ENCODE results near the gene PLOD2.

The PLOD2 gene

GRCh38 chr3:146165877-146166276, 4.9 kb upstream of the PLOD2 start:
- DNase-seq = no peak

GRCh38 chr3:146164971-146165769, 4.2 kb upstream of the PLOD2 start:
- no peak for DNase-seq

DNA sequence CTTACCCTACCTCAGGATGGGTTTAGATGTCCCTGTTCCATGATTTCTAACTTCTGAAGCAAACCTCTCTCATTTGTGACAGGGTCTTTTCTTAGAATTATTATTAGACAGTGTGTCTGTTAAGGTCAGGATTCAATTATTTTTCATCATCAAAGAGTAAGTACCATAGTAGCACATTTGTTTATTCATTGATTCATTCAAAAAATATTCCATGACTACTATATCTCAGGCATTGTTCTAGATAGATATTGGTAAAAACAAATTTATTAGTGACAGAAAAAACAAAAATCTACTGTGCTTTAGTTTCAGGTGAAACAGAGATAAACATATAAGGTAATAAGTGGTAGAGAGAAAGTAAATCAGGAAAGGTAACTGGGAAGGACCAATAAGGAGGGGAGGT, 3.5 kb upstream of the PLOD2 start:
- no peak for DNase-seq

GRCh38 chr3:146164071-146164470, 3.1 kb upstream of the PLOD2 start:
- no peak for DNase-seq

- DNase-seq = peak; percentile 9 to 45 (median 42)
These were observed 2.6 kb upstream of the PLOD2 start for GRCh38 chr3:146163584-146163983.

DNA sequence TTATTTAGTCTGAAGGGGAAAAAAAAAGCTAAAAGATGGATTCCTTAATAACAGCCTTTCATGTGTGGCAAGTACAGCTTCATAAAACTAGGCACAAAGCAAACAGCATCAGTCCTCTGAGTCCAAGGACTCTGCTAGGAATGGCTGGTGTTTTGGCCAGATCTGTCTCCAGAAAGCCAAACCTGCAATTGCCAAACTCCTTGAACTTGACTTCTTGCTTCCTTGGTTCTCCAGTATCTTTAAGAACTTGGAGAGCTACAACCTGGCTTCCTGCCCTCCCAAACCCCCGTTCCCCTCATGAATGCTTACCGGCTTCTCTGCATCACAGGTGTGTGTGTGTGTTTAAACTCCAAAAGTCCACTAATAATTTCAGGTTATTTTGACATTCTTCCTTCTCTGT, 1.6 kb upstream of the PLOD2 start:
- DNase-seq = no peak

GRCh38 chr3:146161663-146162002, 649 bp upstream of the PLOD2 start:
- peak in 2 of 3 donors; percentile 11 to 12 for DNase-seq

DNA sequence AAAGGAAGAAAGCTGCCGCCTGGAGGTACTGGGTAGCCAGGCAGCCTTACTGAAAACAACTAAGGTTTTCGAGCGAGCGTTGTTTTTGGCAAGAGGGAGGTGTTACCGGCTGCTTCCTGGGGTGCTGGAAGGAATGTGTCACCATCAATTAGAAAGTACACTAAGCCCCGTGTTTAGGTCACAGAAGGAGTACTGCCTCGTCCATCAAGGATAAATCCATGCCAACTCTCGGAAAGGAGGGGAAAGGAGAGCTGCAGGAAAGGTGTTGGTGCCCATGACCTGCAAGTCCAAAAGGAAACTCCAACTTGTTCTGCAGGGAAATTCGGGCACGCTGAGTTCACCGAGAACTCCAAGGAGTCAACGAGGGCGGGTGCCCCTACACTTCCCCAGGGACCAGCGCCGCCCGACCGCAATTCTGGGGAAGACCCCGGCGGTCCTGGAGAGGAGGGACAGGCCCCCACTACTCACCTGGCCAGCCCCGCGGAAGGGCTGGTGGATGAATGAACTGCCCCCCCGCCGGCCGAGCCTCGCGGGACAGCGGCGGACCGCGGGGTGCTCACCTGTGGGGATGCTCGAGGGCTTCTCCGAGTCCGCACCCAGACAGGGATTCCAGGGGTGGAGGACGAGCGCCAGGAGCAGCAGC, 542 bp downstream of the PLOD2 start:
- DNase-seq = peak; percentile 21 to 34 (median 29)

DNA sequence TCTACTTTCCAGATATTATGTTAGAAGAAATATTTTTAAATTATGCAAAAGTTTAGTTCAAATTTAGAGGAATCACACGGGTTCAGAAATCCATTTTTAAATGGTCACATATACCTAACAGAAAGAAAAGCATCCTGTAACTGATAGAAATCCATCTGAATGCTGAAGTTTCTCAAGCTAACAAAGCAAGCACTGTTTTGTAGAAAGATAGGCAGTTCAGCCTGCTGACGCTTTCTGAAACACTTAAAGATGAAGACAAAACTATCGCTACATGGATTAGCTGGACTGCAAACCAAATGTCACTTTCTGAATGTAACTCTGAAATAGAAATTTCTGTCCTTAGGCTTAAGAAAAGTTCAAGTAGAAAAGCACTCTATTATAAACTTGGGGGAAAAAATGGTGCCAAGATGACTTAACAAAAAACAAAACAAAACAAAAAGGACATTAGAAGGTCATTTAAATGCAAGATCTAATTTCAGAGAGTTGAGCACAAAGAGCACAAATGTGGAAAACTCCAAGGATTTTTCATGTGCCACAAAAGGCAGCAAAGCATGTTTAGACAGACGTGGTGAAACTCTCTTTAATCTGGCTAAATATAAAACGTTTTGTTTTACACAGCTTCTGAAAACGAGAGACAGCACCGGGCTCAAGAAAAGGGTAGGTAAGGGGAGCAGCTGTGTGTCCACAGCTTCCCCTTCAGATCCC, 1.2 kb downstream of the PLOD2 start:
- no peak for DNase-seq

DNA sequence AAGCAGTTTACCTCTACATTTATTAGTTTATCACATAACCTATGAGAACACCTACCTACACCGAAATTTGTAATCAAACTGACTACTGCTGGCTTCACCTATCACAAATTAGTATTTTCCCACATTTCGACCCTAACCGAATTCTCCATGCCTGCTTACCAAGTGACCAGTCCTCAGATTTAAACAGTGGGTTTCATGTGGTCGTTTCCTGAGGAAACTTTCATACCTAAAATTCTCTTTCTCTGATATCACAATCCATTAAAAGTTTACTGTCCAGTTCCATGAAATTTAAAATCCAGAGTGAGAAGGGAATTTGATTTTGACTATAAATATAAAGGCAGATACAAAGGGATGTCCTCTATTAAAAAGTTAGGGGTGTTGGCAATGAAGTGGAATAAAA, 1.9 kb downstream of the PLOD2 start:
- no peak for DNase-seq

DNA sequence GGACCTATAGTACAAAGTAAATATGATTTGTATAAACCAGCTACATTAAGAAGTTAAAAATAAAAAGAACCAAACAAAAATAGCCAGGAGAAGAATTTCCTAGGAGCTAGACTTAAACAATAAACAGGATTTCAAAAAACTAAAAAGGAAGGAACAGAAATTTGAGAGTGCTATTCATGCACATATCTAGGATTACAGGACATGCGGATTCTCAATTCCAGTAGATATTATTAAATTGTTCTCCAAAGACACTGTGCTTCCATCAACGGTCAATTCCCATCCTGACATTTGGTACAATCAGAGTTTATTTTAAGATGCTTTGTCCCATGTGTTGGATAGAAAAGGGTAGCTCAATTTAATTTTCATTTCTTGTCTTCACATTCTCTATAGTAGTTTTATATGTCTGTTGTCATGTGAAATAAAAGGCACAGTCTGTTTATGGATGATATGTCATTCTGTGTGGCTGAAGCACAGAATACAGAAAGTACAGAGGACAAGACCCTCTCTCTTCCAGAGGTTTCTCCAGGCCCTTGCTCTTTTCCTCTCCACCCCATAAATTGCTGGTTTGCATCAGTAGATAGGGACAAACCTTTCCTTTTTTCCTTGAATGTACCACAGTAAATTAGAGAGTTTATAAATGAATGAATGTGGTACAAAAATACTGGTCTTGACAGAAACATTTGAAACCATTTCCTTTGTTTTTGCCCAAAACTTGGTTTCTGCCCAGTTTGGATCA, 3.5 kb downstream of the PLOD2 start:
- DNase-seq = no peak

DNA sequence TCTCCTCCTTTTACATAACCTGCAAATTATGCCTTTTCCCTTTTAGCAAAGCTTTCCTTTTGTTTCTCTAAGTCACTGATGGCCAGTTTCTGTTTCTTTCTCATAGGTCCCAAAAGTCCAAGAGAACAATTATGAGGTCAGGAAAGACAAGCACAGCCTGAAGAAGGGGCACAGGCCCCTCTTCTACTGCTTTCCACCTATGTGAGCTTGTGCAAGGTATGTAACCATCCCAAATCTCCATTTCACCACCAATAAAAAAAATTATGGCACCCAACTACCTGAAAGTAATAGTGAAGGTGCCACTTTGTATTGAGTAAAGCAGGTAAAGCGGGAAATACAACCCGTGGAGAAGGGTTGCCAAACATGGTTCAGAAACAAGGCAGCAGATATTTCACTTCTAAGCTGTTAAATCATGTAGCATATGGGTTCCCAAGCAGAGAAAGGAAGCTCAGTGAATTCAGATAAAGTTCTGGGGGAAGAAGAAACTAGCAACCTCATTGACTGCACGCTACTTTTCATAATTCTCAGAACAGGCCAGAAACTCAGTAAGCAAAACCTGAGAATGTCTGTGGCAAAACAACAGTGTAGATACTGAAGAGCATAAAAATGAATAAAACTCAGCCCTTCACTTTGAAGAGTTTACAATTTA, 4.2 kb downstream of the PLOD2 start:
- DNase-seq = no peak

GRCh38 chr3:146156095-146156494, 4.9 kb downstream of the PLOD2 start:
- DNase-seq = no peak

GRCh38 chr3:146154995-146155394, 6.0 kb downstream of the PLOD2 start:
- DNase-seq = no peak

DNA sequence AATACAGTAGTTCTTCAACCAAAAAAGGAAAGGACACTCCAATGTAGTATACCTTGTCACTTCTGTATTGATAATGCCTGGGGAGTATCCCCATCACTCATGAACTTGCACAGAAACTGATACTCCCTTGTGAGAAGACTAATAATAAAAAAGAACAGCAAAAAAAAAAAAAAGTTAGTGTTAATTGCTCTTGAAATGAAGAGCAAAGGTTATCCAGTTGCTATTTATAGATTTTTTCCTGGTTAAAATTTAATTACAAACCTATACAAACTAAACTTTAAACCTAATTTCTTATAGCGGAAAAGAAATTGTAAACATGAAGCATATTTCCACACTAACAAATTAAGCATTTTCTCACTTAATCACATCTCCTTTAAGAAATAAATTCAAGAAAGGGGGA, 6.7 kb downstream of the PLOD2 start:
- no peak for DNase-seq

DNA sequence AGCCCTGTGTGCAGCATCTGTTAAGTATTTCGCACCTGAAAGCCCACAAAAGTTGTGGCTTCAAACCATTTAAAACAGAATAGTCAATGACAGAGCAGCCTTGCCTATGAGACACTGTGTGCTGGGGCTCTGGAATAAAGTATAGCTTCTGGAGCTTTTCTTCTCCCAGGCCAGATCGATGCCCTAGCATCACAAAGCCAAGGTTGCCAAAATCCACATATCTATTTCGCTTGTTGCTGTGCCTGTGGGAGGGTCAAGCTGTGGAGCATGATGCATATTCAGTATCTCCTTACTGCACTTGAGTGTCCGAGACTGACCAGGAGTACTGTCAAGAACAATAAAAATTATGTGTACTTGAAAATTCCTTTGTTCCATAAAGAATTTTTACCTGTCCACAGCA, 7.6 kb downstream of the PLOD2 start:
- DNase-seq = no peak

- no peak for DNase-seq
These were observed 8.2 kb downstream of the PLOD2 start for GRCh38 chr3:146152834-146153233.

DNA sequence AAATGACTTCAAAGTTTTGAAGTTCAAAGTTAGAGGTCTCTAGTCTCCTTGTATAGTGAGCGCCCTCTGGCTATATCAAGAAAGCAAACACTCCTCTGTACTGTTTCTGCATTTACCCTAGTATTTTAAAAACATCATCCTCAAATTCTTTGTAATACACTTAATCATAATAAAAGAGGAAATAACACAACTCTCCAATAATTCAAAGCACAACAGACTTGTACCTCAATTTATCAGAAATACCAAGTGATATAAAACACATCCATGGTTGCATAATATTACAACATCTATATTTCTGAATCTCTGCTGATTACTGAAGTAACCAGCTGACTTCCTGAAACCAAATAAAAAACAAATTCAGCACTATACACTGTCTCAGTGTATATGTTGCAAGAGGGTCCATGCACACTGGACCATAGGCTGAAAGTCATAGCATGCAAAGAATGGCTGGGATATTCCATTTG, 12.5 kb downstream of the PLOD2 start:
- DNase-seq = peak; percentile 2 to 43 (median 32)

GRCh38 chr3:146145642-146146041, 15.3 kb downstream of the PLOD2 start:
- DNase-seq = no peak

DNA sequence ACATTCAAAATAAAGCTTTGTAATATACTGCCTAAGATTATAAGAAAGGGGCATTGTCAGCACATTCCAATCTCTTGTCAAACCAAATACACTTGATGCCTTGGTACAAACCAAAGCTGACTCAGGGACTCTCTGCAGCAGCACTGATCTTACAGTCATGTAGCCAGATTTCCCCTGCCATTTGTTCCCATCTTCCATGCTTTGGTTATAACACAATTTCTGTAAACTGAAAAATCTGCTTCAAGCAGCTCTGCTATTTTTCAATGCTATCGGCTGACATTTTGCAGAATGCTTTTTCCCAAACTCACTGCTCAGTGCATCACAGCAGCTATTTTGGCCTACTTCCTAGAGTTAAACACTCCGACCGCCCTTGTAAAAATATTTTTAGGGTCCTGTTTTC, 18.2 kb downstream of the PLOD2 start:
- DNase-seq = no peak

DNA sequence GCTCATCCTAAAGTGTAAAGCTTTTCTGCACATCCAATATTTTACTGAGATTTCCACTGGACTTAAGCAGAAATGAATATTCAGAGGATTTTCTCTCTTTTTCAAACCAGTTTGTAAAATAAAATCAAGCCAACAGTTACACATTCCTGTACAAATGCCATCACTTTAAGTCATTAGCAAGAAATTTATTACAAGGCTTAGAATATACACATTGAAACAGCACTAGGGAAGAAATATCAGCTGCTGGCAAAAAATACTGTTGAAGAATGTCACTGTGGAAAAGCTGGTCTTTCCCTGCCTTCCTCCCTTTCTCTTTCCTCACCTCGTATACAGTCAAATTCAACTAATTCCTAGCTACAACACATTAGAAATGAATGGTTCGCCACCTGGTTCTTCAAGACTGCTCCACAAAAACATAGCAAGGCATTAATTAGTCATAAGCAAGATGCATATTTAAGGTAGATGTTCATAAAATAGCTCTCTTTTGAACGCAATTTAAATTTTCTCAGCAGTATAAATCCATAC, 21.3 kb downstream of the PLOD2 start:
- no peak for DNase-seq

DNA sequence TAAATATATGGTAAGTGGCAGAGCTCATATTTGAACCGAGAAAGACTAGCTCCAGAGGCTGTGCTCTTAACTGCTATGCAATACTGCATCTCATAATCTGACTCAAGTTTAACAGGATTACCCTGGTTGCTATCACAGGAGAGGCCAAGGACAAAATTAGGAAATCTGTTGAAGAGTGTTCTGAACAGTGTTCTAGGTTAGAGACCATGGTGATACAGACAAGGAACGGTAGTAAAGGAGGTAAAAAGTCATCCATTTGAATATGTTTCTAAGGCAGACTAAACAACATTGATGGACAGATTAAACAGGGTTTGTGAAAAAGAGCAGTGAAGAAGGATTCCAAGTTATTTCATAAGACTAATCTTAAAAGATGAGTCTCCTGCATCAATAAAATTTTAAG, 22.1 kb downstream of the PLOD2 start:
- DNase-seq = no peak

GRCh38 chr3:146136647-146137046, 24.3 kb downstream of the PLOD2 start:
- DNase-seq = no peak

All from suppressor macrophage treated with lipopolysaccharide for 1 hour (primary cell).